GM12801 (cell line): ENCODE measurements around the gene TDRD15.

Experiments
- CTCF ChIP-seq: IDR thresholded peaks from one replicate; pipeline ENCODE4 v1.5.1; 2011; ENCODE audit warnings: control low read depth; ENCODE audit not compliant: insufficient read length; ENCODE audit errors: extremely low read depth

Gene TDRD15

GRCh38 chr2:21148718-21149117 lies 24.9 kb downstream of the TDRD15 start:
- TF ChIP-seq CTCF: no peak

GRCh38 chr2:21155365-21156136 lies 31.8 kb downstream of the TDRD15 start:
- no peak for TF ChIP-seq CTCF

- TF ChIP-seq CTCF: no peak
Measured at GRCh38 chr2:21161122-21161521, 37.4 kb downstream of the TDRD15 start.

- no peak for TF ChIP-seq CTCF
Measured at GRCh38 chr2:21161832-21162614, 38.3 kb downstream of the TDRD15 start.

GRCh38 chr2:21162615-21162878 lies 38.8 kb downstream of the TDRD15 start:
- TF ChIP-seq CTCF: no peak

- no peak for TF ChIP-seq CTCF
Measured at GRCh38 chr2:21163213-21163612, 39.4 kb downstream of the TDRD15 start.

GRCh38 chr2:21165350-21165749 lies 41.6 kb downstream of the TDRD15 start:
- no peak for TF ChIP-seq CTCF
